ENCODE results near the gene MATN1.

The MATN1 gene

DNA sequence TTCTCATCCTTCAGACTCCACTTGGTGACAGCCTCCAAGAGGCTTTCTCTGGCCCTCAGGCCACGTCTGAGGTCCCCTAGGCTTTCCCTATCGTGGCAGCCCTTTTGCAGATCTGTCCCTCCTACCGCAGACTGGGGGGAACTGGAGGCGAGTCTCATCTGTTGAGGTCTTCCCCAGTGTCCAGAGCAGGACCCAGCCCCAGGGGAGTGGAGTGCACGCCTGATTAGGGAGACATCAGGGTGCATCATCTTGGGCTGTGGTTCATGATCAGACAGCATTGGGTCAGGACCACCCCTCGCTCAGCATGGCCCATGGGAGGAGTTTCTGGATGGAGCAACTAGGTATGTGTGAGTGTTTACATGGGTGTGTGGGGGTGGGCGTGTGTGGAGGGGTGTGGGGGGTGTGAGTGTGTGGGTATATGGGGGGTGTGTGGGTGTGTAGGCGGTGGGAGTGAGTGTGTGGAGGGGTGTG, 8.5 kb upstream of the MATN1 start:
- no peak for DNase-seq (ENCODE audit: low spot score)

DNA sequence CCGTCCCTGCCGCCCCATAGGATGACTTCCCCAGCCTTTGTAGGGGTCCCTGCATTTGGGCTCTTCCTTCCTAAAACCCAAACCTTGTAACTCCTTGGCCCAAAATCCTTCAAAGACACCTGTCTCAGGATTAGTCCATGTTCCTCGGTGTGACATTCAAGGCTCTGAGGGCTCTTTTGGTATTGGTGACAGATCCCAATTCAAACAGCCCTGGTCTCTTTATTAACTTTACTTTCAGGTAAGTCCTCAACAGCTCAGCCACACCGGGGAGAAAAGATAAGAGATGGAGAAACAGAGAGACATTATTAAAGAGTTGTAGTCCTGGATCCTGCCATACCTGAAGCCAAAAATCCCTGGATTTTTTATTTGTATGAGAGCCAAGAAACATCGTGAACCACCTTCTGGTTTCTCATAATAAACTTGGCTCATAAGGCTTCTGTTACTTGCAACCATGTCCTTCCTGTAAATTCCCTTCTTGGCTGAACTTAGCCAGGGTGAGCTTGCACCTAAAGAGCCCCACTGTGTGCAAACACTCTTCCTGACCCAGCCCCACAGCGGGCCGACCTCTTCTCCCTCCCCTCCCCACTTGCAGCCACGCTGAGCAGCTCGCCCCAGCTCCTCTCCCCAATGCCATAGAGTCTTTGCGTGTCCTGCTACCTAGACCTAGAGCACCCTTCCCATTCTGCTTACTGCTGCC, 7.9 kb upstream of the MATN1 start:
- DNase-seq (ENCODE audit: low spot score), result no peak

DNA sequence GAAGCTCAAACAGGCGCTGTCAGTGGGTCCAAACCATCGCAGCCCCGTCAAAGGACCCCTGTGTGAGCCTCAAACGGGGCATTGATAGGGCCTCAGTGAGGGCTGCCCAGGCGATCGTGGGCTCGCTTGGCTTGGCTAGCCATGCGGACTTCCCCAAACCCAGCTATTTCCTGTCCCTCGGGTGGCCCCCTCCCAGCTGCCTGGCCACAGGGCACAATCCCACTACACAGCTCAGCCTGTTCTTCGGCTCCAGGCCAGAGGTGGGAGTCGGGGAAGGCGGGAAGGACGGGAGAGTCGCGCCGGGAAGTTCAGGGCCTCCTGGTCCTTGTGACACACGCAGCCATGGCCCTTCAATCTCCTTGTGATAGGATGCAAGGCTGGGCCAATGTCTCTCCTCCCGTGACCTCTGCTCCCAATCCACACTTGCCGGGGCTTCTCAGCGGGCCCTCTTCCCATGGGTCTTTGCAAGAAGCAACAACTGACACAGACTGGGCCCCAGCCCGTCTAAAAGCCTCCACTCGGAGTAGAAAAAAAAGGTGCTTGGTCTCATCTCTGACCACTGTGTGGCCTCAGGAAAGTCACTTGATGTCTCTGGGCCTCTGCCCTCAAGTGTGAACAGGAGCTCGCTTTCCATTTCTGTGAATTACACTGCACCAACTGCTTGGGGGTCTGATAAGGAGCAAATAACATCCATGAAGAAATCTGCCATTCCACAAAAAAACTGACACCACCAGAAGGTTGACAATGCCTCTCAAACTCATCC, 7.1 kb upstream of the MATN1 start:
- DNase-seq (ENCODE audit: low spot score), result no peak

DNA sequence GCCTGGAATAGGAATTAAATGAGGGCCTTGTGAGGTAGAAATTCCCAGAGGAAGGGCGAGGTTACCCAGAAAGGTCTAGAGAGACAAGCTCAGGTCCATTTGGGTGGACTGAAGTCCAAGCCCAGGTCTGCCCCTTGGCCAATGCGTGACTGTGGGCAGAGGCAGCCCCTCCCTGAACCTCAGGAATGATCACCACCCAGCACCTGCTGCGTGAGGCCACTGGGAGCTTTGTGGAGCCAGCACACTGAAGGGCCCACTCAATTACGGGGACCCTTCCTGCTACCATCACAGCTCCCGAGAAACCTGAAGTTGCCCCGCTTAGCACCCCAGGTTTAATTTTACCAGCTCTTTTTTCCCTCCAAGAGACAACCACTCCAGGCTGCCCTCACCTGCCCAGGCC, 6.5 kb upstream of the MATN1 start:
- DNase-seq (ENCODE audit: low spot score), result no peak

DNA sequence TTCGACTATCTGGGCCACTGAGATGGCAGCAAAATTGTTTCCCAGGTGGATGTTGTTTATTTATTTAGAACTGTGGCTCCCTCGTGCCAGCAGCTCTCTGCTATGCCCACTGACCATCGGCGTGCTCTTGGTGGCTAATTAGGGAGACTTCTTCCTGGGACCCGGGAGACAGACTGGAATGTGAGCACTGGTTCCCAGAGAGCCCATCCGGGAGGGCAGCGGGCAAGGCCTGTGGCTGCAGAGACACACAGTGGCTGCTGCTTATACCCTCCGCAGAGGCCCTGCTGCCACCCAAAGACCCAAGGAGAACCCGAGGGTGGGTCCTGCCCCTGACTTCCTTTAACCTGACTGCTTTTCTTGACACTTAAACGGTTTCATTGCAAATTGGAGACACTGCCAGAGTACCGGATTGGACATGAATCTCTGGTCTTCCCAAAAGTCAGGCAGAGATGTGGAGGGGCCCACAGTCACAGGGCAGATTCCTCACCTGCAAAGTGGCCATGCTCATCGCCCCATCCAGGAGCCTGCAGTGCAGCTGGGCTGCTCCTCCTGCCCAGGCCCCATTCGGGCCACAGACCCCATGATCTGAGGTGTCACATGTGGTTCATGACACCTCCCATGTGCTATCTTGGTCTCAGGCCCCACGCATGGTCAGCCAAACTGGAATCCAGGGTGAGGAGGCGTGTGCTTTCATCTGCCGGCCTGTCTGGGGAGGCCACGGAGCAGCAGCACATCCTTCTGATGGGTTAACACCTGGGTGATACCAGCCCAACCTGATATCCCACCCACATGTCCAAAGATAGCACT, 5.7 kb upstream of the MATN1 start:
- DNase-seq (ENCODE audit: low spot score), result no peak

DNA sequence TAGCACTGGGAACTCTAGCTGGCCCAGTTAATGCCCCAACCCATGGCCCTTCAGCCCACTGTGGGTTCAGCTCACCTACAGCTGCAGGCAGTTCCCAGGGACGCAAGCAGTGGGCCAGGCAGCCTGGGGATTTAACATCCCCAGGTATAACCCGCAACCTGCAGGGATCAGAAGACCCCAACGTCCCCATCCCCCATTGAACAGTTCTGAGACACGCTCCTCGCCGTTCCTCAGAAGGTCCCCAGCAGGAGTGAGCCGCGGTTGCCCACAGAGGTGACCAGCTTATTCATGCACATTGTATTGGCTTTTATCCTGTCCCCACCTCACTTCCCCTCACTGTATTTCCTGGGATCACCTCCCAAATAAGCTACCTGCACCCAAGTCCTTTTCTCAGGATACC, 5.0 kb upstream of the MATN1 start:
- DNase-seq (ENCODE audit: low spot score), result no peak

DNA sequence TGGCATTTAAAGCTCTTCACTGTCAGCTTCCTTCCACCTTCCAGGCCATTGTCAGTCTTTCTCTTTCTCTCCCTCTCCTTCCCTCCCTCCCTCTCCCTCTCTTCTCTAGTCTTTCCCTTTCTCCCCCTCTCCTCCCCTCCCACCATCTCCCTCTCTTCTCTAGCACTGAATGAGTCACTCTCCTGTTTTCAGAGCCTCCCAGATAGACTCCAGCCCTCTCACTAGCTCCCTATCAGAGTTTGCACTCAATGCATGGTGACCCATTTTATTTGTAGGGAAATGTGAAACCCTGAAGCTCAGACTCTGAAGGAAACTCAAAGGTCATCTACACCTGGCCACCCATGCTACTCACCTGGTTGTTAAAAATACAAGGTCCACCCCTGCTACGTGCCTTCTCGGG, 4.4 kb upstream of the MATN1 start:
- no peak for DNase-seq (ENCODE audit: low spot score)

DNA sequence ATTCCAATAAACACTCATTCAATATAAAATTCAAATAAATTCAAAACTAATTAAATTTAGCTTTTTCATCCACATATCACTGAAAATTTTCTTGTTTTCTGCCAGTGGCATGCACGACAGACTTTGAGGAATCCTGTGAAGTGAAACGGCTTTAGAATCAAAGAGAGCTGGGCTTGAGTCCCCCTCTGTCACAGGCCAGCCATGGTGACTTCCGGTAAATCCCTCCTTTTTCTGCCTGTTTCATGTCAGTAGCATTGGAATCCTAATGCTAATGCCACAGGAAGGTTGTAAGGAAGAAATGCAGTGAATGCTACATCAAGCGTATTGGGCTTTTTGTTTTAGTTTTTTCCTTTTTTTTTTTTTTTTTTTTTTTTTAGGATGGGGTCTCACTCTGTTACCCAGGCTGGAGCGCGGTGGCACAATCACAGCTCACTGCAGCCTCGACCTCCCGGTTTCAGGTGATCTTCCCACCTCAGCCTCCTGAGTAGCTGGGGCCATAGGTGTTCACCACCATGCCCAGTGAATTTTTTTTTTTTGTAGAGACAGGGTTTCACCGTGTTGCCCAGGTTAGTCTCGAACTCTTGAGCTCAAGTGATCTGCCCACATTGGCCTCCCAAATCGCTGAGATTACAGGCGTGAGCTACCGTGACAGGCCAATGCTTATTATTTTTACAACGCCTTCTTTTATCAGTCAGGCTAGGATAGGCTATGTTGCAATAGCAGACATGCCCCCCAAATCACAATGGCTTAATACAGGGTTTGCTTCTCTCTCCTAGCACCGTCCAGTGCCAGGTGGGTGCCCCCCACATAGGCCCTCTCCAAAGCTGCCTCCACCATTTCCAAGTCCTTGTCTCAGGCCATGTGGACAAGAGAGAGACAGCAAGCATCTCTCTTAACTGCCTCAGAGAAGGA, 3.6 kb upstream of the MATN1 start:
- no peak for DNase-seq (ENCODE audit: low spot score)

DNA sequence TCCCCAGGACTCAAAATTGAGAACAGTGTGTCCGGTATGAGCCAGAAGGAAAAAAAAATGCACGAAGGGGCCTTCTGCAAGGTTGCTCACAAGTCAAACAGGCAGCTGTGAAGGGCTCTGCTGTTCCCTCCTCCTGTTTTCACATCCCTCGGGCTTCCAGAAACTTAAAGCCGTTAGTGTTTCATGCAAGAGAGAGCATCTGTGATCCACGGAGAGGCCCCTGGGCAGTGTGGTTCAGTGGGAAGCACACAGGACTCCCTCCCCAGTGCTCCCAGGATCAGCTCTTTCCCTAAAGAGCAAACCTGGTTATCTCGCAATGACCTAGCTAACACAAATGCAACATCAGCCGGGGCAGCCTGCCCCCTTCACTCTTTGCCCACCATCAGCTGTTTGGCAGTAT, 2.9 kb upstream of the MATN1 start:
- DNase-seq (ENCODE audit: low spot score), result no peak

DNA sequence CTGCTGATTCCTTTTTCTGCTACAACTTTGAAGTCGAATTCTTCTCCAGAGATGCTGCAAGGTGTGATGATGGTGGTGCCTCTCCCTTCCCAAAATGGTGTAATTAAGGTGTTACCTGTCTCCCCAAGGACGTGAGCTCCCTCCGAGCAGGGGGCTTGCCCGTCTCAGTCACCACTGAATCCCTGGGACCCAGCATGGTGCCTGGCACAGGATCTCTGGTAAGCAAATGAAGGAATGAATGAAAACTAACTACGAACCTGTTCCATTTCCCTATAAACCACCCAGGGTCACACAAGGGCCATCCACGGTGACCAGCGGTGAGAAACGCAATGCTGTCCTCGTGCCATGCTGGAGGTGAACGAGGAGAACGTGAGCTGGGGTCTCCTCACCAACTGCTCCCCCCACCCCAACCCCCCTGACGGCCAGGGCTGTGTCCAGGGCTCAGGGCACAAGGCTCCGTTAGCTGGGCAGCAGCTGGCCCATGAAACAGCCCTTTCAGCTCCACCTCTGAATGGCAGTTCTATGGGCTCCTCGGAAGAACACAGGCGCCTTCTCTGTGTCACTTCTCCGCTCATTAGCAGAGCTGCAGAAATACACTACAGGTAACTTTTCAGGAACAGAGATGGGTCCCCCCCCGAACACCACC, 2.2 kb upstream of the MATN1 start:
- no peak for DNase-seq (ENCODE audit: low spot score)

DNA sequence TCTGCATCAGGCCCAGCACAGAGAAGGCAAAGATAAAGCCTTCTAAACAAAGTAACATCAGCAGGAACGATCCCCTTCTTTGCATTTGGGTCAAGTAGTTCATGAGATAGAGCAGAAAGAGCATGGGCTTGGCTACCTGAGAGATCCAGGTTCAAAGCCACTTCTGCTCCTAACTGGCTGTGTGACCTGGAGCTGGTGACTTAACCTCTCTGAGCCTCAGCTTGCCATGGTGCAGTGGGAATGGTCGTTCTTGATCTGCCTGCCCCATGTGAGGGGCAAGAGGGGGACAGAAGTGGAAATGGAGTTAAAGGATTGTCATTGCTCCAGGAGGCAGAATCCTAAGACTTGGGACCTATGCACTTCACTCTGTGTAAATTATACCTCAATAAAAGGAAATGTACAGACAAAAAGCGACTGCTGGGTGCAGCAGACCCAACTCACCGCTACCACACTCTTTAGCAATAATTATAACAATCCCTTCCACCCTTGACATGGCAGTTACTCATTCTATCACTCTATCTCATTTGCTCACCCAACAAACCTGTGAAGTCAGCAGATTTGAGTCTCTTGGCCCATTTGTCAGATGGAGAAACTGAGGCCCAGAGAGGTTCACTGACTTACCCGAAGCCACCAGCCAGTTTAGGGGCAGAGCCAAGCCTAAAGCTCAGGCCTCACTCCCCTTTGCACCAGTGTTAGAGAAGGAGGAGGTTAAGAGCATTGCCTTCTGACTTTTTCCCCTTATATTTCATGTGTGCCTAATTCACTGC, 1.5 kb upstream of the MATN1 start:
- DNase-seq (ENCODE audit: low spot score), result no peak

DNA sequence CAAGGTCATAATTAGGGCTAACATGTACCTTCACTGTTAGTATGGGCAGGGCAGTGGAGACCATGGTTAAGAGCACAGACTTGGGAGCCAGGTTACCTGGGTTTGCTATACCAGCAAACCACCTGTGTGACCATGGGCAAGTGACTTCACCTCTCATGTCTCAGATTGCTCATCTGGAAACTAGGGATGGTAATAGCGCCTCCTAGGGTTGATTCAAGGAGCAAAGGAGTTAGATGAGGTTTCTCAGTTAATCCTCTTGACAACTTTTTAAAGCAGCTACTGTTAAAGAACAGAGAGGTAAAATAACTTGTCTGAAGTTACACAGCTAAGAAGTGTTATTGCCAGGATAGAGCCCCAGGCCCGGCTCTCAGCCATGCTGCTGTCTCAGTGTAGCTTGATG, 790 bp upstream of the MATN1 start:
- DNase-seq (ENCODE audit: low spot score), result no peak

DNA sequence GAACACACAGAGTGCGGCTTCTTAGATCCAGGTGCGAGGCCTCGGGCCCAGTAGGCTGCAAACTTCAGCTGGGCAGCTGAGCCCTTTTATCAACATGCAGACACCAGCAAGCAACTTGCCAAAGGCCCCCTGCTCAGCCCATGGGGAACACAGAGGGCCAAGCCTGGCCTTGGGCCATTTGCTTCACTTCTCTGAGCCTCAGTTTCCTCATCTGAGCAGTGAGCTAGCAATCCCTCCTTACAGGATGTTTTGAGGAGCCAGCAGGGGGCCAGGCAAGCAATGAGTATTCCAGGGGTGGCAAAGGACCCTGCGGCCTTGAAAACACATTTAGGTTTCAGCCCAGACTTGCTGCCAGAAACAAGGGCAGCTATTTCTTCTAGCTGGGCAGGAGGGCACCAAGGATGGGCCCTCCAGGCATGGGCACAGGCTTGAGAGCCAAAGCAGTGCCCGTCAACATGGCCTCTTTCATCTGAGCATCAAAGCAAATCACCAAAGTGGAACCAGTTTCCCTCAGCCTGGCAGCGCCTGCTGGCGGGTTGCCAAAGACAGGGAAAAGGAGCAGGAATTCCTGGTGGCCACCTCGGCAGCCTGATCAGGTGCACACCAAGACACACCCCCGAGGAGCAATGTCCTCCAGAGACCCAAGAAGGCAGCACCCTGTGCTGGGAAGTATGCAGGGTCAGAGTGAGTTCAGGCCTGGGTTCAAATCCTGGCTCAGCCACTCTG, 1.4 kb downstream of the MATN1 start:
- no peak for DNase-seq (ENCODE audit: low spot score)

DNA sequence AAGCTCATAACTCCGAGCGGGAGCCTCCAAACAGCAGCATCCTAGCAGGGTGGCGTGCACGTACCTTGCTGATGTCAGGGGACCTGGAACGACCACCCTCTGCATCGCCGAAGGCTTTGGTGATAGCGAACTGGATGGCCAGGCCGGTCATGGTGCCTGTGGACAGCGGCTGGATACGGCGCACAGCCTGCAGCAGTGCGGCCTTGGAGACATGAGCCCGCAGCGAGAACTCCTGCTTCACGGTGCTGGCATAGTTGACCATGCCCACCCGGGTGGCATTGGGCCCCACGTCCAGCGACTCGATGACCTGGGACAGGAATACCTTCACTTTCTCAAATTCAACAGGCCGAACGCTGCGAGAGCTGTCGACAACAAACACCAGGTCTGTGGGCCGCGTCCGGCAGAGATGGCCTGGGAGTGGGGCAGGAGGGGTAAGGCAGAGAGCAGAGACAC, 2.0 kb downstream of the MATN1 start:
- DNase-seq (ENCODE audit: low spot score), result no peak

DNA sequence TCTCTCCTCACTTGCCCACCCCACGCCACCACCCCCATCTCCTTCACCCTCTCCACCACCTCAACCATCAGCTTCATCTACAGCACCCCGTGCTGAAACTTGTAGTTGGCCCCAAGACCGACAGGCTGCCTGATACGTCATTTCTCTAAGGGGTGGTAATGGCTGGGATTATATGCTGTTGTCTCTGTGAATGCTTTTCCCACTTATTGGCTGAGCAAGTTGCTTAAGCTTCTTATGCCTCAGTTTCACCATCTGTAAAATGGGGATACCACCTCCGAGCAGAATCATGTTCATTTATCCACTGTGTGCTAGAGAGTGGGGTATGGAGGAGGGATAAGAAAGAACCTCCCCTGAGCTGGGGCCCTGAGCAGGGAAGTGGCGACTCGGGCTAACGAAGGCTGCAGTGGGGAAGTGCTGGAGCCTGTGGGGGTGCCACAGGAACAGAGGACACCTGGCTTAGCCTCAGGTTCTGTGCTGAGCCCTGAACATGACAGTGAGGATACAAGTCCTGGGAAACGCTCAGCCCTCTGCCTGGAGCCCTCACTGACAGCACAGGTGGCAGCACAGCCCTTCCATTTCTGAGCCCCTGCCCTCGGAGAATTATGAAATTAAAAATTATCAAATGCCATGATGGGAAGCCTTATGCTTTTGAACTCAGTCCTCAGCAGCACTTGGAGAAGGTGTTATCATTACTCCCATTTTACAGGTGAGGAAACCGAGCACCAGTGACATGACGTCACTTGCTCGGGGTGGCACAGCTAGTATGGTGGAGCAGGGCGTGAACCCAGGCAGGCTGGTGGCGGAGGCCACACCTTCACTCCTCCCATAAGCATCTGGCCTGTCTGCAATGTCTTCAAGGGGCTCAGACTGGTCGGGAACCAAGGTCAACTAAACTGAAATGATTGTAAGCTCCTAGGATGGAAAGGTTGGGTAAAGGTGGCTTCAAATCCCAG, 2.8 kb downstream of the MATN1 start:
- DNase-seq (ENCODE audit: low spot score), result no peak

DNA sequence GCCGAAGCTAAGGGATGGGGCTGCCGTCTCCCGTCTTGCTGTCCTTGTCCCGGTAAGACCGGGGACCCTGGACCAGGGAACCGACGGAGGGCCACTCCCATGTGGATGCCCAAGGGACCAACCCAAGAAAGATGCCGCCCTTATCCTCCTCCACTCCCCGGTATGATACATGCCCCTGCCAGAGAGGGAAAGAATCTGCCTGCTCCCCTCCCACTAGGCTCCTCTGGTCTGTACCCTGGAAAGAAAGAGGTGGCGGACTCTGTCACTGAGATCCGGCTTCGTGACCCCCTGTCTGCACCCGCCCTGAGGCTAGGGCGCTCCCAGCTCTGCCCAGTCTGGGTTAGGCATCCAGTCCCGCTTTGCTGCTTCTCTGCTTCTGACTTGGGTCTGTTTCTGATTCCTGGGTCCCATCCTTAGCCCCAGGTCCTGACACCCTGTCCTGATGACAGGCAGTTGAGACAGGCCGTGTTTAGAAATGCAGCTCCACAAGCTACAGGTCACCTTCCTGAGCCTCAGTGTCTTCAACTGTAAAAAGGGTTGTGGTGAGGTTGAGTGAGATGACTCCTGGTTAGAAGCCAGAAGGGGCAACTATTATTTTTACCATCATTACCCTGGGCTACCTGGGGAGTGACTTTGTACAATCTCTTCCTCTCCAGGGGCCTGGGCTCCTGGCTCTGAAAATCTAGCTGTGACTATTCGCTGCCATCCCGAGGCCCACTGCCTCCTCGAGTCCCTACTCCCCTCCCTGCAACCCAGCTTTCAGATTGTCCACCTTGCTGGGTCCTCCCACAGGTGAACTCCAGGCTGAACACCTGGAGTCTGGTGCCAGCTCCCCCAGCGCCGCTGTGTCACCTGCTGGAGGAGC, 3.7 kb downstream of the MATN1 start:
- DNase-seq (ENCODE audit: low spot score), result peak; percentile 78

DNA sequence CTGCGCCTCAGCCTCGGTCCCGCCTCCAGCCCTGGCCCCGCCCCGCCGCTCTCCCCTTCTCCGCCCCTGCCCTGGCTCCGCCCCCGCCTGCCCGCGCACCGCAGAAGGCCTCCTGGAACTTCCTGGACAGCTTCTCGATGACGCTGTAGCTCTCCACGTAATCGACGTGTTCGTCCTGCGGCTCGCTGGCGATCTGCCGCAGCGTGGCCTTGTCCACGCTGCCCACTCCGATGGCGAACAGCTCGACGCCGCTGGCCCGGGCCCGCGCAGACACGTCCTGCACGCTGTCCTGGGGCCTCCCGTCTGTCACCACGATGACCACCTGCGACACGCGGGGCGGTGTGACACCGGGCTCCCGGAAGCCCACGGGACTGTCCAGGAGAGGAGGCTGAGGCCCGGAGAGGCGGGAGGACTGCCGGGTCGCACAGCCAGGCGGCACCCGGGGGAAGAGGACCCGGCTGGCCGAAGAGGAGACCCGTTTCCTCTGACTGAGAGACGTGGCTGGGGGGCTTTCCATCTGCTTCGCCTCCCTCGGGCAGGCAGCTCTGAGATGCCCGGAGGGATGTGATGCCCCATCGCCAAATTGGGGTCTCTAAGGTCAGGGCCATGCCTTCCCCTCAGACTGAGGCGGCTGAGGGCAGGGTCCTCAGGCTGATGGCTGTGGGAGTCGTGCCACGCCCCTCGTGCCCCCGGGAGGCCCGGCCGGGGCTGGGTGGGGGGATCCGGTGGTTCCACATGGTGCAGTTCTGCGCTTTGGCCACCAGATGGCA, 4.6 kb downstream of the MATN1 start:
- DNase-seq (ENCODE audit: low spot score), result peak; percentile 95

Measured in left forelimb (tissue), 1 donor.